Stimulated activated CD8-positive, alpha-beta memory T cell treated with anti-CD3 and anti-CD28 coated beads, Interleukin-4, amount 100 ng/mL, for 48 hours (primary cell): Measurements from ENCODE around the gene UQCRH.
"Not testable (repeated sequence)": the region's sequence is repeated elsewhere in the genome, so short reads cannot be mapped to it uniquely, and the experiment has no call there.

ENCODE experiments used
- DNase-seq: peaks from one replicate; pipeline ENCODE4 v3.0.0-alpha.2; 2020

Gene UQCRH

DNA sequence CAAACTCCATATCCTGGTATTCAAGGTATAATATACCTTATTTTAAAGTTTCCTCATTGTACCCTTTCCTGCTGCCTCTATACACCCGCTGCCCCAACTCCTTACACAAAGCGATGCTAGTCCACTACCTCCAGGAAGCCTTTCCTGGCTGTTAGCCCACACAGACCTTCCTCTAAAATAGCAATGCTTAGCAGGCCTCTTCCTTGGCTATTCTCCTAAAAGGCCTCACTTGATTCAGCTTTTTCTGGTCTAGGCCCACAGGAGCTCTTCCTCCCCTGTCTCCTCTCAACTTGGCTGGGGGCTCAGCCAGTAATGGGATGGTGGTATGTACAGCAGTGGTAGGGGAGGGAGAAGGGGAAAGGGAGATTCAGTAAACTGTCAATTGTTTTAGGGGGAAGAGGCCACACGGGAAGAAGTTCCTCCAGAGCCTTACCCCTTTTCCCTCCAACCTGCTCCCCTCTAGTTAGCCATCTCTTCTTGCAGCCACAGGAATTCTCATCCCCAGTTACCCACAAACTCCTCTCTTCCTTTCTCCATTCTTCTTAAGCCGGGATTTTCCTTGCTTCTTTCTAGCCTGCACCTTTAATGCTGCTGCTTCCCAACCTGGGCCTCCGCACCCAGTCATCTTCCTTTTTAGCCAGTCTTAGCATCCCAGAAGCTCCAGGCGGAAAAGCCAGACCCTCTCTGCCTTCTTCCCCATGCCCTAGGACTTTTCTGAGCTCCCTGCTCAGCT is 2.7 kb upstream of the UQCRH start:
- no peak for DNase-seq

DNA sequence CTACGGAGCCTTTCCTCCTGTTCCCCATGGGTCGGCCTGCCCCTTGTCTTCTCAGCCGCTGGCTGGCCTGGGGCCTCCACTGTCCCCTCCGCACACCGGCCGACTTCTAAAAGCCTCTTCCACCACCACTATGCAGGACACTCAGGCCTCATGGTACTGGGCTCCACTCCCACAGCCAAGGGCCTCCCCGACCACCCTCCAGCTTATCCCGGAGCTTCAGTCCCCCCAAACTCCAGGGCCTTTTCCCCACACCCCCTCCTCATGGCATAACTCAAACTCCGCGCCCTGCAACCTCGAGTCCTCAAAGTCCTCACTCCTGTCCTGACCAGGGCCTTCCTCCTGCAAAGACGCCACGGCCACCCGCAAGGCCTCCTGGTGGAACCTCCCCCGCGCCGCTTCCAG is 2.1 kb upstream of the UQCRH start:
- DNase-seq, result no peak

DNA sequence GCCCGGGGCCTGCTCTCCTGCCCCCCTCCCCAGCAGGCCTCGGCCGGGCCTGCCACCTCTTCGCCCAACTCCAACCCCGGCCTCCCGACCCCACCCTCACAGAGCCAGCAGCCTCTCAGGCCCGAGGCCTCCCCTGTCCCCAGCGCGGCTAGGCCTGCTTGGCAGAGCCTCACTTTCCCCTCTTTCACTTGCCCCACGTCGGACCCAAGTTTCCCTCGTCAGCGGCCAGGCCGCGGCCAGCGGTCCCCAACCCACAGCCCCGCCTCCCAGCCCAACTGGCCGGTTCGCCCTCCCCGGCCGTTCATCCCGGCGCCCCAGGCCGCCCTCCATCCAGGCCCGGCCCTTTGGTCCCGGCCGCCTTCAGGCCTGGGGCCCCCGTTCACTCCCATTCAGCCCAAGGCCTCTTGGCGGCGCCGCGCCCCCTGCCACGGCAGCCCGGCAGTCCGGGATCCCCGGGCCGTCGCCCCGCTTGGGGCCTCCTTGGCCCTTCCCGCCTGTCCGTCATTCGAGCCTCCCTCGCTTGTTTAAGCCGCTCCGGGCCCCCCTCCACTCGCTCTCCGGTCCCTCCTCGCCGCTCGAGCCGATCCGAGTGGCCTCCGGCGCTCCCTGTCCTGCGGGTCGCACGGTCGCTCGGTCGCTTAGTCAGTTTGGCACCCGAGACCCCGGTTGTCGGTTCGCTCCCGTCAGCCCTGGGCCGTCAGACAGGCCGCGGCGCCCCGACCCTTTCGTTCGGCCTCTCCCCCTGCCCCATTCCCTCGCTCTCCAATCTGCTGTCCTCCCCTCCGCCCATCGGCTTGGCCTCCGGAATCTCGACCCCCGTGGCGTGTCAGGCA is 1.5 kb upstream of the UQCRH start:
- peak; percentile 69 for DNase-seq

DNA sequence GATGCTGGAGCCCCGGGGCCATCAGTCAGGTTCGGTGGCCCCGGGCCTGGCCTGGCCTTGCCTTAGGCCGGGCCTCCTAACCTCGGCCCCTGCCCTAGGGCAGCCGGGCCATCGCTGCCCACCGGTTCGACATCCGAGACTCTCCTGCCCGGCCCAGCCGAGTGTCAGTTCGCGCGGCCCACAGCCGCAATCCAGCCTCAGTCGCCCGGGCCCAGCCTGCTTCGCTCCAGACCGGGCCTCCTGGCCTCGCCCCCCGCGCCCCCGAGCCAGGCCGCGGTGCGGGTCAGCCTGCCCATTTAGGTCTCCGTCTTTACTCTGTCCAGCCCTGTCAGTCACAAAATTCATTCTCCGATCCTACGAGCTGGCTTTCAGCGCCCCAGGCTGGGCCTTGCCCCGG is 859 bp upstream of the UQCRH start:
- DNase-seq, result peak; percentile 52

DNA sequence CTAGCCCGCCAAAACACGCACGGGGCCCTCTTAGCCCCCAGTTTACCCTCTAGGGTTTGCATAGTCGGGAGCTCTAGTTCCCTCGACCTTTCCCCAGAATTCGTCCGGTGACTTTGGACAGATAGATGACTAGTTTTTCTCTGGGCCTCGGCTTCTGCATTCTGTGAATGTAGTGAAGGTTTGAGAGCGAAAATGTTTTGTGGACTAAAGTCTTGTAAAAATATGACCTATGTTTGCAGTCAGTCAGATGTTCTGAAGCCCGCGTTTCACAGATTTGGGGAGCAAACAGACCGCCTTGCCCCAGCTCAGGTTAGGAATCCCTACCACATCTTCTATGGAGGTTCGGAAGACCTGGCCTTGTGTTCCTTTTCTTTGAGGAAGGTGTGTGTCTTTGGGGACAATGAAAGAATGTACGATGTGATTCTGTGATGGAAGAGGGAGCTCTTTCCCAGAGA is 401 bp downstream of the UQCRH start:
- DNase-seq, result no peak

DNA sequence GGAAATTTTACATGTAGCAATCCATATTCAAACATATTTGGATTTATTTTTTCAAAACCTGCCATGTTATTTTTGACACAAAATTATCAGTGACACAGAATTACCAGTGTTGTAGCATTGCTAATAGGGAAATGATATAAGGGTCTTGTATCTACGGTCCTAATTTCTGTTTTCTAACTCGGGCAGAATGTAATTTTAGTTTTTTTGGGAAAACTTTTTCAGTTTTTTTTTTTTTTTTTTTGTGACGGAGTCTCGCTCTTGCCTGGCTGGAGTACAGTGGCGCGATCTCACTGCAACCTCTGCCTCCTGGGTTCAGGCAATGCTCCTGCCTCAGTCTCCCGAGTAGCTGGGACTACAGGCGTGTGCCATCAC is 2.6 kb downstream of the UQCRH start:
- DNase-seq, result no peak

DNA sequence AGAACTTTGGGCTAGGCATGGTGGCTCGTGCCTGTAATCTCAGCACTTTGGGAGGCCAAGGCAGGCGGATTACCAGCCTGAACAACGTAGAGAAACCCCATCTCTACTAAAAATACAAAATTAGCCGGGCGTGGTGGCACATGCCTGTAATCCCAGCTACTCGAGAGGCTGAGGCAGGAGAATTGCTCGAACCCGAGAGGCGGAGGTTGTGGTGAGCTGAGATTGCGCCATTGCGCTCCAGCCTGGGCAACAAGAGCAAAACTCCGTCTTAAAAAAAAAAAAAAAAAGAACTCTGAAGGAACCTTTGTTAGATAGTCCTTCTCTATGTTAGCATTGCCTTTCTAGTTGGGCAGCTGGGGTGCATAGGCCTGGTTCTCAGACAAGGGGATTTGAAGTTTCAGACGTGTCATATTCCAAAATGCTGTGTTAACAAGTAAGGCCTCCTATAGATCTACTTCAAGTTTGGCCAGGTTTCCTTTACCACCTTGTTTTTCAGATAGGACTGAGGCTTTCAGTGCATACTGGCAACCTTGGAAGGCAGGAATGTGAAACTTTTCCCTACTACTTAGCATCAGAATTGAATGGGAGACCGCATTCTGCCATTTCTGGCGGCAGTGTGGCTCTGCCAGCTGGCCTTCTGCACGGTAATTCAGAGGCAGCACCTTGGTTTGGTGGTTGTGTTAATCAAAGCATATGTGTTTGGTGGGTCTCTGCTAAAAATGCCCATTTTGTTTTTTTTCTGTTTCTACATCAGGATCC is 6.1 kb downstream of the UQCRH start:
- no peak for DNase-seq

DNA sequence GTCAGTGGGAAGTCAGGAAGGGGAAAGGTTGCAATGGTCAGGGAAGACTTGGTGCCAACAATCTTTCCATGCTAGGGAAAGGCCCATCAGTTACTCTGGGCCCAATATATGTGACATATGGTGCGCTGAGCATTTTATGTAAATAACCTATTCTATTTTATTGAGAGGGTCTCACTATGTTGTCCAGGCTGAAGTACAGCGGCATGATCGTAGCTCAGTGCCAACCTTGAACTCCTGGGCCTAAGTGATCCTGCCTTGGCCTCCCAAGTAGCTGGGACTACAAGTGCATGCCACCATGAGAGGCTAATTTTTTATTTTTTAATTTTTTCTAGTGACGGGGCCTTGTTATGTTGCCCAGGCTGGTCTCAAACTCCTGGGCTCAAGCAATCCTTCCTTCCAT is 6.8 kb downstream of the UQCRH start:
- no peak for DNase-seq

DNA sequence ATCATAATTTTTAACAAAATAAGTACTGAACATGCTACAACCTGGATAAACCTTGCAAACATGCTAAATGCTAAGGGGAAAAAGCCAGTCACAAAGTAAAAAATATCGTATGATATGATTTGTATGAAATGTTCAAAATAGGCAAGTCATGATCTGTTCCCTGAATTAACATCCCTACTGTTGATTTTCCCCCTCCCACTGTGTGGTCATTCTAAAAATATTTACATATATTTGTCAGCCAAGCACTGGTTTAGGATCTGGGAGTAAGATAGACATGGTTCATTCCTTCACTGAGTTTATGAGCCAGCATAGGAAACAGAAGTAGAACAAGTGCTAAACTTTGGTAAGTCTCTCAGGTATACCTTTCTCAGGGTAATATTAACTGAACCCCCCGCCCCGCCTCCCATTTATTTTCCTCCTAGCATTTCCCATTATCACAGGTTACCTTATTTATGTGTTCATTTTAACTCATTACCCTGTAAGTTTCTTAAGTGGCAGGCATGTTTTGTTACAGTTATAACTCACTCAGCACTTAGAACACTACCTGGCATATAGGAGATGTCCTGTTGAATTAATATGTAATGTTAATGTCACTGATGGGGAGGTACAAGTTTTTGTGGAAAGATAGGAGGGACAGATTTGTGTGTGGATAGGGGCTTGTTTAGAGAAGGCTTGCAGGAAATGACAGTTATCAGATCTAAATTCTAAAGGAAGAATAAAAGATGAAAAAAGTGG is 12.3 kb downstream of the UQCRH start:
- no peak for DNase-seq

DNA sequence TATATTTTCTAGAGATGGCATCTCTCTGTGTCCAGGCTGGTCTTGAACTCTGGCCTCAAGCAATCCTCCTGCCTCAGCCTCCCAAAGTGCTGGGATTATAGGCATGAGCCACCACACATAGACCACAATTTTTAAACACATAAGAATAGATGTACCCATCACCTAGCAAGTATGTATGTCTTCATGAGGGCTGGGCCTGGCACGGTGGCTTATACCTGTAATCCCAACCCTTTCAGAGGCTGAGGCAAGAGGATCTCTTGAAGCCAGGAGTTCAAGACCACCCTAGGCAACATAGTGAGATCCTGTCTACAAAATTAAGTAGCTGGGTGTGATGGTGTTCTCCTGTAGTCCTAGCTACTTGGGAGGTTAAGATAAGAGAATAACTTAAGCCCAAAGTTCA is 13.8 kb downstream of the UQCRH start:
- no peak for DNase-seq

DNA sequence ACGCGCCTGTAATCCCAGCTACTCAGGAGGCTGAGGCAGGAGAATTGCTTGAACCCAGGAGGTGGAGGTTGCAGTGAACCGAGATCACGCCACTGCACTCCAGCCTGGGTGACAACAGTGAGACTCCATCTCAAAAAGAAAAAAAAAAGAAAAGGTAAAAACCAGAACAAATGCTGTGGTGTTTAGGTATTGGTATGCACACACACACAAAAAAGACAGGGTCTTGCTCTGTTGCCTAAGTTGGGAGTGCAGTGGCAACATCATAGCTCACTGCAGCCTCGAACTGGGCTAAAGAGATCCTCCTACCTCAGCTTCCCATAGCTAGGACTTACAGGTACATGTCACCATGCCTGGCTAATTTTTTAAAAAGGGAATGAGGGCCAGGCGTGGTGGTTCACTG is 15.8 kb downstream of the UQCRH start:
- DNase-seq, result not testable (repeated sequence)

DNA sequence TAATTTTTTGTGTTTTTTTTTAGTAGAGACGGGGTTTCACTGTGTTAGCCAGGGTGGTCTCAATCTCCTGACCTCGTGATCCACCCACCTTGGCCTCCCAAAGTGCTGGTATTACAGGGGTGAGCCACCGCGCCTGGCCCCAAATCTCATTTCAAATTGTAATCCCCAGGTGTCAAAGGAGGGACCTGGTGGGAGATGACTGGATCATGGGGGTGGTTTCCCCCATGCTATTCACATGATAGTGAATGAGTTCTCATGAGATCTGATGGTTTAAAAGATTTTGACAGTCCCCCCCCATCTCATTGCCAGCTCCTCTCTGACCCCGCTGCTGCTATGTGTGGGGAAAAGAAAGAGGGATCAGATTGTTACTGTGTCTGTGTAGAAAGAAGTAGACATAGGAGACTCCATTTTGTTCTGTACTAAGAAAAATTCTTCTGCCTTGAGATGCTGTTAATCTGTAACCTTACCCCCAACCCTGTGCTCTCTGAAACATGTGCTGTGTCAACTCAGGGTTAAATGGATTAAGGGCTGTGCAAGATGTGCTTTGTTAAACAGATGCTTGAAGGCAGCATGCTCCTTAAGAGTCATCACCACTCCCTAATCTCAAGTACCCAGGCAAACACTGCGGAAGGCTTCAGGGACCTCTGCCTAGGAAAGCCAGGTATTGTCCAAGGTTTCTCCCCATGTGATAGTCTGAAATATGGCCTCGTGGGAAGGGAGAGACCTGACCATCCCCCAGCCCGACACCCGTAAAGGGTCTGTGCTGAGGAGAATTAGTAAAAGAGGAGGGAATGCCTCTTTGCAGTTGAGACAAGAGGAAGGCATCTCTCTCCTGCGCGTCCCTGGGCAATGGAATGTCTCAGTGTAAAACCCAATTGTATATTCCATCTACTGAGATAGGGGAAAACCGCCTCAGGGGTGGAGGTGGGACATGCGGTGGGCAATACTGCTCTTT is 16.7 kb downstream of the UQCRH start:
- not testable (repeated sequence) for DNase-seq

DNA sequence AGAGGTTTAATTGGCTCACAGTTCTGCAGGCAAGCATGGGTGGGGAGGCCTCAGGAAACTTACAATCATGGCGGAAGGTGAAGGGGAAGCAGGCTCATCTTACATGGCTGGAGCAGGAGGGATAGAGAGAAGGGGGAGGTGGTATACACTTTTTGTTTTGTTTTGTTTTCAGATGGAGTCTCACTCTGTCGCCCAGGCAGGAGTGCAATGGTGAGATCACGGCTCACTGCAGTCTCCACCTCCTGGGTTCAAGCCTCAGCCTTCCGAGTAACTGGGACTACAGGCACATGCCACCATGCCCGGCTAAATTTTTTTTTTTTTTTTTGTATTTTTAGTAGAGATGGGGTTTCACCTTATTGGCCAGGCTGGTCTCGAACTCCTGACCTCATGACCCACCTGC is 18.7 kb downstream of the UQCRH start:
- not testable (repeated sequence) for DNase-seq

DNA sequence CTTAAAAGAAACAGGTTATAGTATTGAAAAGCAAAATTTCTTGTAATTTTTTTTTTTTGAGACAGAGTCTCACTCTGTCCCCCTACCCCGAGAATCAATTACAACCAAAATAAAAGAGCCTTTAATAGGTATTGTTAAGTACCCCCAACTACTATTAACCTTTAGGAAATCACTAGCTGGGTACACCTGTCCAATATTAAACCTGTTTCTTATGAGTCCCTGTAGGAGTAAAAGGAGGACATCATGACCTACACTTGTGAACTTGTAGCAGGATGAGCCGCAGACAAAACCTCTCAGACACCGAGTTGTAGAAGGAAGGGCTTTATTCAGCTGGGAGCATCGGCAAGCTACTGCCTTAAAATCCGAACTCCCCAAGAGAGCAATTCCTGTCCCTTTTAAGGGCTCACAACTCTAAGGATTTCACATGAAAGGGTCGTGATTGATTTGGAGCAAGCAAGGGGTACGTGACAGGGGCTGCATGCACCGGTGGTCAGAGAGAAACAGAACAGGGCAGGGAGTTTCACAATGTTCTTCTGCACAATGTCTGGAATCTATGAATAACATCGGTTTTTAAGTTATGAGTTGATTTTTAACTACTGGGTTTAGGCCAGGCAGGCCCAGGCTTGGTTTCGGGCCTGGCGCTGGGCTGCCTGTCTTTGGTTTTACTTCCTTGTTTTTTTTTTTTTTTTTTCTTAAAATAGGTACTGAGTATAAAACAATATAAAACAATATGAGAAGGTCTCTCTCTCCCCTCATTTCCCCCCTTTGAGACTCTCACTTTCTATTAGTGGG is 22.0 kb downstream of the UQCRH start:
- DNase-seq, result not testable (repeated sequence)

DNA sequence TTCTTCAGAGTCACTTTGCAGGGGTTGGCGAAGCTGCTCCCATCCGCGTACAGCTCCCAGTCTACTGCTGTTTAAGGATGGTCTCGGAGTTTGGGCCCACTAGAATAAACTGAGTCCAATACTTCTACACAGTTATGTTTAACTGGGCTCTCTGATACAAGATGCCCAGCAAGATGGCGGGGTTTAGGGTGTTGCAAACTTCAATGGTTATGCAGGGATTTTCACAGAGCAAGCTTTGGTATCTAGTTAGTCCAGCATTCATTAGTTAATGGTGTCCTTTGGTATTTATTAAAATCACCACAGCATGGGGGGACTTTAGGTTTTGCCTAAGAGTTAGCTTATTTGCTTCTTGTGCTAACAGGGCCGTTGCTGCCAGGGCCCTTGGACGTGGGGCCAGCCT is 24.7 kb downstream of the UQCRH start:
- not testable (repeated sequence) for DNase-seq

DNA sequence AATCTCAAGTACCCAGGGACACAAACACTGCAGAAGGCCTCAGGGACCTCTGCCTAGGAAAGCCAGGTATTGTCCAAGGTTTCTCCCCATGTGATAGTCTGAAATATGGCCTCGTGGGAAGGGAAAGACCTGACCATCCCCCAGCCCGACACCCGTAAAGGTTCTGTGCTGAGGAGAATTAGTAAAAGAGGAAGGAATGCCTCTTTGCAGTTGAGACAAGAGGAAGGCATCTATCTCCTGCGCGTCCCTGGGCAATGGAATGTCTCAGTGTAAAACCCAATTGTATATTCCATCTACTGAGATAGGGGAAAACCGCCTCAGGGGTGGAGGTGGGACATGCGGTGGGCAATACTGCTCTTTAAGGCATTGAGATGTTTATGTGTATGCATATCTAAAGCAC is 26.3 kb downstream of the UQCRH start:
- DNase-seq, result not testable (repeated sequence)

DNA sequence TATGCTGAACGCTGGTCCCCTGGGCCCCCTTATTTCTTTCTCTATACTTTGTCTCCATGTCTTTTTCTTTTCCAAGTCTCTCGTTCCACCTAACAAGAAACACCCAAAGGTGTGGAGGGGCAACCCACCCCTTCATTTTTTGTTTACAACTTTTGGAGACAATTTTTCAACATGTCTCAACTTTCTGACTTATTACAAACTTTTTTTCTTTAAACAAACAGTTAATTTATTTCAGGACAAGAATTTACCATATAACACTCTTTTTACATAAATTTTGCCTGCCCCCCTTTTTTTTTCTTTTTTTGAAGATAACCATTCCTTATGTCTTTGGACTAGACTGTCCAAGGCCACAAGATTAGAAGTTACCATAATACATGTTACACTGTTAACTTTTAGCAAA is 26.9 kb downstream of the UQCRH start:
- not testable (repeated sequence) for DNase-seq

DNA sequence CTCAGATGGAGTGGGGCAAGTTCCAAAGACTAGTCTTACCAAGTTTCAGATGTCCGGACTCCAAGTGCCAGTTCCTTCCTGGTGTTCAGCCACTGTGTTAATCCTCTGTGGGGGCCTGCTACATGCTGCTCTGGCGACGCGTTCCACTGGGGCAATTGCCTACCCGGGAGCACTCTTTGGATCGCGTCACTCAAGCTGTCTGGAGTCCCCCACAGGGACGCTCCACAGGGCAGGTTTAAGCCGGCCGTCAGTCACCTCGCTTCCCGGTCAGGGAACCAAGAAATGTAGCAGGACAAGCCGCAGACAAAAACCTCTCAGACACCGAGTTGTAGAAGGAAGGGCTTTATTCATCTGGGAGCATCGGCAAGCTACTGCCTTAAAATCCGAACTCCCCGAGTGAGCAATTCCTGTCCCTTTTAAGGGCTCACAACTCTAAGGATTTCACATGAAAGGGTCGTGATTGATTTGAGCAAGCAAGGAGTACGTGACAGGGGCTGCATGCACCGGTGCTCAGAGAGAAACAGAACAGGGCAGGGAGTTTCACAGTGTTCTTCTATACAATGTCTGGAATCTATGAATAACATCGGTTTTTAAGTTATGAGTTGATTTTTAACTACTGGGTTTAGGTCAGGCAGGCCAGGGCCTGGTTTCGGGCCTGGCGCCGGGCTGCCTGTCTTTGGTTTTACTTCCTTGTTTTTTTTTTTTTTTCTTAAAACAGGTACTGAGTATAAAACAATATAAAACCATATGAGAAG is 28.5 kb downstream of the UQCRH start:
- not testable (repeated sequence) for DNase-seq

DNA sequence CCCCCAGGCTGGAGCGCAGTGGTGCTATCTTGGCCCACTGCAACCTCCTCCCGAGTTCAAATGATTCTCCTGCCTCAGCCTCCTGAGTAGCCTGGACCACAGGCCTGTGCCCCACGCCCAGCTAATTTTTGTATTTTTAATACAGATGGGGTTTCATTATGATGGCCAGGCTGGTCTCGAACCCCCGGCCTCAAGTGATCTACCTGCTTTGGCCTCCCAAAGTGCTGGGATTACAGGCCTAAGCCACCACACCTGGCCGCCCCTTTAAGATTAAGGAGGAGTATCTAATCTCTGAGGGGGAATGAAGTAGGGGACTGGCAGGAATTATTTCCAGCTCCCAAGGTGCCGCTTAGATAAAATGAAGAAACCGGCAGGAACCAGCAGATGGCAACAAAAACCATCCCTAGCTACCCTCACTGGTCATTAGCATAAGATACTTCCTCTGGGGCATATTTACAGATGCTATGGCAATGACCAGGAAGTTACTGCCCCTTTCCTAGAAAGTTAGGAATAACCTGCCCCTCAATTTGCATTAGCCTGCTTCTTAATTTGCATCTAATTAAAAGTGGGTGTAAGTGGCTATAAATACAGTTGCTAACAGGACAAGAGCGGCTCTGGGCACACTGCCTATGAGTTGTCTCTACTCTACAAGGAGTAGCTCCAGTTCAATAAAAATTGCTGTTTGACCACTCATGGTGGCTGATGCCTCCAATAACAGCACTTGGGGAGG is 30.0 kb downstream of the UQCRH start:
- DNase-seq, result no peak
